Sigmoid colon (tissue), 4 donors: ENCODE measurements around the gene PHF13.
"Not testable (repeated sequence)": the region's sequence is repeated elsewhere in the genome, so short reads cannot be mapped to it uniquely, and the experiment has no call there.

Experiments used
- CTCF ChIP-seq, 4 experiments: fragments of 450-650 bp in 3 of 4; fragments of 200-600 bp in 1 of 4; IDR thresholded peaks; one replicate each; pipeline ENCODE4 v1.5.1; 2016 to 2019; ENCODE audit warnings: antibody characterized with exemption in 4 of 4, mild to moderate bottlenecking in 3 of 4, moderate library complexity in 2 of 4
- POLR2A ChIP-seq, 2 donors: fragments of 450-650 bp; IDR thresholded peaks; one replicate each; pipeline ENCODE4 v1.6.1; 2016; ENCODE audit warnings: antibody characterized with exemption in 2 of 2, mild to moderate bottlenecking in 2 of 2, moderate library complexity in 2 of 2
- POLR2AphosphoS5 ChIP-seq, 4 donors: sonication (generic); formaldehyde crosslinking; IDR thresholded peaks; one replicate each; pipeline ENCODE4 v1.6.1; 2017; ENCODE audit warnings: antibody characterized with exemption in 4 of 4

GRCh38 chr1:6599991-6600390 is 13.5 kb upstream of the PHF13 start:
- TF ChIP-seq CTCF, POLR2AphosphoS5, POLR2A (IDR thresholded peaks at IDR 0.05): not testable (repeated sequence)
